Measurements from ENCODE around the gene DENND1C.
"Not testable (repeated sequence)": the region's sequence is repeated elsewhere in the genome, so short reads cannot be mapped to it uniquely, and the experiment has no call there.

The DENND1C gene

GRCh38 chr19:6452223-6452614, 29.4 kb downstream of the DENND1C start:
- DNase-seq, result no peak

GRCh38 chr19:6451583-6452222, 29.9 kb downstream of the DENND1C start:
- no peak for DNase-seq

DNA sequence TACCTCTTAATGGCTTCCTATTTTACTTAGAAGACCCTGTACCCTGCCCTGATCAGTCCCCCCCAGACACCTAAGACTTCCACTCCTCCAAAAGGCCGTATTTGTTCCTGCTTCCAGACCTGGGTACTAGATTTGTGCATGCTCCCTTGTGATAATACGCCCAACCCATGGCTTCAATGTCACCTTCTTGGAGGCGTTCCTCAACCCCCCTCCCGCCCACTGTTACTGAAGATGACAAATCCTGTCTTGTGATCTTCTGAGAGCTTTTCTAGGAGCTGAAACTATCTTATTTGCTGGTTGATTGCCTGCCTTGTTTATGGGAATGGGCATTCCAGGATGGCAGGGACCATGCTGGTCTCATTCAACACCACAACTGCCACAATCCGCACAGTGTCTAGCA, 31.4 kb downstream of the DENND1C start:
- DNase-seq, result no peak

DNA sequence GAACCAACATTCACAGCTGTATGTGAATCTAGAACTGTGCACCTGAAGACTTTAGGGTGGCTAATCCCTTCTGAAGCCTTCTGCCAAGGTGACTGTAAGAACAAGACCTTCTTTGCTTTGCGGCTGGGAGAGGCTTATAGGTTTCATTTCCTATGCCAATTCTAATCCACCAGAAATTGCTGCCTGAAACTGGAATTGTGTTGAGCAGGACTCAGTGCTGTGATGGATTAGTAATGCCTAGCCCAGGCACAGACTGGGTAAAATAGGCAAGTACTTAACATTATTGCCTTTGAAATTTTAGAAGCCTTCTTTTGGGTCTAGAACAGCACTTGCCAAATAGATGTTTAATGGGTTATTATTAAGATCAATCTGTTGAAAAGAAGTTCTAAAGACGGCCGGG, 33.5 kb downstream of the DENND1C start:
- no peak for DNase-seq

GRCh38 chr19:6446452-6446851, 35.1 kb downstream of the DENND1C start:
- no peak for DNase-seq

DNA sequence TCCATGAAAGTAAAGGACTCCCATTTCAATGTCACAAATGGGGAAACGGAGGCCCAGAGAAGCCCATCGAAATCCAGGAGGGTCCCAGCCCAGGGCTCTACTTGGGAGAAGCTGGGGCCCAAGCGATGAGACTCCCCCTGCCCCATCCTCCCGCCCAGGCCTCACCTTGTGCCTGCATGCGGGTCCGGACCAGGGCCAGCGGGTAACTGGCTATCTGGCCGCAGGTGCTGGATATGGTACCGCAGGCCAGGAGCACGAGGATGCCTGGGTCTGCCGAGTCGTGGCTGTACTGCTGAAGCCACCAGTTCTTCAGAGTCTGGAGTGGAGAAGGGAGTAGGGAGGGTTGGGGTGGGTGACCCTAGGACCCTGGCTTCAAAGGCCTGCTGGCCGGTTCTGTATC, 37.6 kb downstream of the DENND1C start:
- no peak for DNase-seq

DNA sequence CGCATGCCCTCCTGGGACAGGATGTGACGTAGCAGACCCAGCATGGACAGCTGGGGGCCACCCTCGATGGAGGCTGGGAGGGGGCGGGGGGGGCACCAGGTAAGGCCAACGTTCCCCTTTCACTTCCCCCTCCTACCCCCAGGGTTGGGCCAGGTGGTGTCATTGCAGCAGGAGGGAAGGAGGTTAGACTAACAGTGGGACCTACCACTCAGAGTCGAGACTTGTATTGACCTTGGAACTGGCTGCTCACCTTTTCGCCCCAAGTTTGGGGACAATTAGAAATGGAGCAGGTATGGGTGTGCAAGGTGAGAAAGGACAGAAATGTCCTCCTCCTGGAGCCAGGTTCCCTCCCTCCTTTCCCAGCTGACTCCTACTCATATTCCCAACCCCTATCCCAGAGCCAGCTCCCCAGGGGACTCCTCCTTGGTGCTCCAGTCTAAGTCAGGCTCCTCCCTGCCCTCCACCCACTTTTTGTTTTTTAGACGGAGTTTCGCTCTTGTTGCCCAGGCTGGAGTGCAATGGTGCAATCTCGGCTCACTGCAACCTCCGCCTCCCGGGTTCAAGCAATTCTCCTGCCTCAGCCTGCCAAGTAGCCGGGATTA, 39.4 kb downstream of the DENND1C start:
- DNase-seq, result no peak

DNA sequence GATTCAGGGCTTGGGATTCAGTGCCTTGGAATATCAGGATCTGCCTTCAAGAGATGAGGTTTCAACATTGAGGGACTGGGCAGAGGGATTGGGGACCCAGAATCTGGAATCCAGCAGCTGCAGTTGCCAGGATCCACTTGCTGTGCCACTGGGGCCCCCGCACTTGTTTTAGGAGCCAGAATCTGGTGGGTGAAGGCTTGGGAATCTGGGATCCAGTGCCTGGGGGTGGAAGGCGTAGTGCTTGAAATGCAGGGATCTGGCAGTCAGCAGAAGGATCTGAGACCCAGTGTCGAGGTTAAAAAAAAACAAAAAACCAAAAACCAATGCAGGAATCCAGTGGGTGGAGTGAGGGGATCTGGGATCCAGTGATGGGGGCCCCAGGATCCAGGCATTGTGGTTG, 40.7 kb downstream of the DENND1C start:
- no peak for DNase-seq

DNA sequence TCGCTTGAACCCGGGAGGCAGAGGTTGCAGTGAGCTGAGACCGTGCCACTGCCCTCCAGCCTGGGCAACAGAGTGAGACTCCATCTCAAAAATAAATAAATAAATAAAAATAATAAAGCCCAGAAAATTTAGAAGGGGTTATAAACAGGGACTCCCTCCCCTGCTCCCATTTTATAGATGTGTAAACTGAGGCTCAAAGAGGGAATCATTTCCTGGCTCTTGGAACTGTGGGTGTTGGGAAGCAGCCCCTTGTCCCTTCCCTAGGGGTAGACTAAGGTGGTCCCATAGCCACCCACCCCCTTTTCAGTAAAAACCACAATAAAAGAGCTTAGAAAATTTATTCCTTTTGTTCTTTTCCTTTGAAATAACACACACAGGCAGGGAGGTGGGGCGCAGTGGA, 41.8 kb downstream of the DENND1C start:
- DNase-seq, result no peak

- no peak for DNase-seq
Measured at GRCh38 chr19:6433663-6434062, 47.9 kb downstream of the DENND1C start, which contains the start of gene SLC25A41. Gene SLC25A41 (minus strand): TSS chr19:6433763. CDS start chr19:6433693, 70 bp downstream.

- DNase-seq, result no peak
Measured at GRCh38 chr19:6433165-6433564, 48.4 kb downstream of the DENND1C start.

DNA sequence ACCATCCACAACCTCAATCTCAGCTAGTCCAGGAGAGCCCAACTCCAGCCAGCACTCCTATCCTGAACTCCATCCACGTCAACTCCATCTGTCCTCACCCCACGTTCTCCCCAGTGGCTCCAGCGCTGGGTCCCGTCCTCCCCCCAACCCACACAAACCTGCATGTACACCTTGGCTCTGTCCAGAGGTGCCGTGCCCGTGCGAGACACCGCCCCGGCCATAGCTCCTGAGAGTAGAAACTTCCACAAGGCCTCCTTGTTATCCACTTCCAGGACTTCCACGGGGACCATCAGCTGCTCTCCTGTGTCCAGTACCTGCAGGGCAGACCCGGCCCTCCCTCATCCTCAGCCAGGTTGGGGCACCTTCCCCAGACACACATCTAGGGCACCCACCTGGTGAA, 49.7 kb downstream of the DENND1C start:
- DNase-seq, result no peak

DNA sequence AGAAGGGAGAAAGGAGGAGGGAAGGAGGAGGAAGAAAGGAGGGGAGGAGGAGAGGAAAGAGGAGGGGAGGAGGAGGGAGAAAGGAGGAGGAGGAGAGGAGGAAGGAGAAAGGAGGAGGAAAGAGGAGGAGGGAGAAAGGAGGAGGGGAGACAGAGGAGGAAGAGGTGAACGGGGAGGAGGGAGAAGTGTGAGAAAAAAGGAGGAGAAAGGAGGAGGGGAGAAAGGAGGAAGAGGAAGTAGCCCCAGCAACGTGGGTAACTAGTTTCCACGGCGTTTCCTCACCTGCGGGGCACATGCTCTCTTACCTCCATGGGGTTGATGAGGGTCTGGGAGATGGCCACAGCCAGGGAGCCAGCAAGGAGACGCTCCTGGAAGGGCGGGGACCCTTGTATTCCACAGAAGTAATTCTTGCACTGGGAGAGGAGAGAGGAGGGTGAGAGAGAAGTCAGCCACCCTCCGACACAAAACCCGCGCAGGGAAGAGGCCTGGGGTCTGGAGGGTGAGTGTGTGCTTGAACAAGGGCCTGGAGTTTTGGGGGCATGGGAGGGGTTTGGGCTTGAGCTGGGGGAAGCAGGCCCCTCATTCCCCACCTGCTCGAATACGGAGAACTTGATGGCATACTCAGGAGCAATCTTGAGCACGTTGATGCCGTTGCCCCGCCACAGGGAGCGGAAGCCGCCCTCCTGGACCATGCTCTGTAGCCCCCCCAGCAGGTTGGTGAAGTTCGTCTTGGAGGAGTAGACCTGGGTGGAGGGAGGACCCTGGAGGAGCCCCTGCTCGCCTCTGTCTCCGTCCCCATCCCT, 52.0 kb downstream of the DENND1C start:
- no peak for DNase-seq

DNA sequence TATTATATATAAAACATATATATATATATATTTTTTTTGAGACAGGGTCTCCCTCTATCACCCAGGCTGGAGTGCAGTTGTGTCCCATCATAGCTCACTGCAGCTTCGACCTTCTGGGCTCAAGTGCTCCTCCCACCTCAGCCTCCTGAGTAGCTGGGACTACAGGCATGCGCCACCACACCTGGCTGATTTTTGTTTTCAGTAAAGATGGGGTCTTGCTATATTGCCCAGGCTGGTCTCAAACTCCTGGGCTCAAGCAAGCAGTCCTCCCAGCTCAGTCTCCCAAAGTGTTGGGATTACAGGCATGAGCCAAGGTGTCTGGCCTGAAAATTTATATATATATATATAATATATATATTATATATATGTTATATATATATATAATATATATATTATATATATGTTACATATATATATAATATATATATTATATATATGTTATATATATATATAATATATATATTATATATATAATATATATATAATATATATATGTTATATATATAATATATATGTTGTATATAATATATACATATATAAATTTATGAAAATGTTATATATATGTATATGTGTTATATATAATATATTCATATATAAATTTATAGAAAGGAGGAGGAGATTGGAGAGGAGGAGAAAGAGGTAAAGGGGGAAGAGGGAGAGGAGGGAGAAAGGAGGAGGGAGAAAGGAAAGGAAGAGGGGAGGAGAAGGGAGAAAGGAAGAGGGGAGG, 52.7 kb downstream of the DENND1C start:
- not testable (repeated sequence) for DNase-seq

GRCh38 chr19:6427131-6427530, 54.5 kb downstream of the DENND1C start:
- no peak for DNase-seq

- no peak for DNase-seq
Measured at GRCh38 chr19:6425732-6426620, 55.6 kb downstream of the DENND1C start.

GRCh38 chr19:6424939-6425731, 56.5 kb downstream of the DENND1C start:
- peak; percentile 100 for DNase-seq

DNA sequence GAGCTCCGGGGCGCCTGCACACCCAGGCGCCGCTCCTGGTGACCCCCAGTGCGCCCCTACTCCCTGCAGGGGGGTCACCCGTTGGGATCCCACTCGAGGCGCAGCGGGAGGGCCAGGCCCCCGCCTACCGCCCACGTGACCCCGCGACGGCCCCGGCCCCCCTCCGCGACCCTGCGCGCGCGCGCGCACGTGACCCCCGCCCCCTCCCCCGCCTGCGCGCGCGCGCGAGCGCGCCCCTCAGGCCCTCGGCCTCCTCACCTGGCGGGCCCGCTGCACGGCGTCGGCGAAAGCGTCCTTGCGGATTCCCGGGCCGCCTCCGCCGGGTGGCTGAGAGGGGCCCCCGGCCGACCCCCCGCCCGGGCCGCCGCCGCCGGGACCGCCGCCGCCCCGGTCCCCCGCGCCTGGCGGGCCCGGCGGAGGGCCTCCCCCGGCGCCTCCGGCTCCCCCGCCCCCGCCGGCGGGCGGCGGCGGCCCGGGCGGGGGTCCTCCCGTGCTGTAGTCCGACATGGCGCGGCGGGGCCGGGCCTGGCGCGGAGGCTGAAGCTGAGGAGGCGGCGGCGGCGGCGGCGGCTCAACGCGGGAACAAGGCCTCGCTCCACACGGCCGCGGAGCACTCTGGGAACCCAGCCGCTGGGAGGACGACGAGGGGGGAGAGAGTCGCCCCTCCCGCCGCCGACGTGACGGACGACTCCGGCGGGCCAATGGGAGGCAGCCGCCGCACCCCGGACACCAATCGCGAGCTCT, 57.2 kb downstream of the DENND1C start, which contains the start of gene KHSRP:
Gene KHSRP (minus strand): TSS at position 617 of the 744 bp plus-strand sequence. CDS start 110 bp downstream, at position 507.
- DNase-seq, result no peak

- peak; percentile 41 for DNase-seq
Measured at GRCh38 chr19:6423499-6424194, 57.9 kb downstream of the DENND1C start.

All from fibroblast of upper back skin (primary cell).